Renal cortex interstitium (tissue), 11 donors: Measurements from ENCODE around the gene TAF3. TPM values are rescaled to one million over a fixed set of nuclear protein-coding genes. Genes with fewer than 3 reads are reported as not detected.
"Not testable (repeated sequence)": the region's sequence is repeated elsewhere in the genome, so short reads cannot be mapped to it uniquely, and the experiment has no call there.

Source experiments
- DNase-seq, 11 donors: peaks; one replicate each; pipeline ENCODE4 v3.0.0-alpha.2; 2013; ENCODE audit warnings: low read depth in 9 of 11, low spot score in 4 of 11; ENCODE audit errors: extremely low read depth in 1 of 11
- polyA plus RNA-seq, 3 donors: library from polyadenylated mRNA; unstranded; fragments of 120-200 nt; gene quantifications; one replicate each; pipeline ENCODE4 v1.2.1, GENCODE V29; 2013; ENCODE audit not compliant: insufficient read length in 3 of 3

The TAF3 gene
- polyA plus RNA-seq, 3 donors = 10.6 to 12.3 (median 10.9) TPM

DNA sequence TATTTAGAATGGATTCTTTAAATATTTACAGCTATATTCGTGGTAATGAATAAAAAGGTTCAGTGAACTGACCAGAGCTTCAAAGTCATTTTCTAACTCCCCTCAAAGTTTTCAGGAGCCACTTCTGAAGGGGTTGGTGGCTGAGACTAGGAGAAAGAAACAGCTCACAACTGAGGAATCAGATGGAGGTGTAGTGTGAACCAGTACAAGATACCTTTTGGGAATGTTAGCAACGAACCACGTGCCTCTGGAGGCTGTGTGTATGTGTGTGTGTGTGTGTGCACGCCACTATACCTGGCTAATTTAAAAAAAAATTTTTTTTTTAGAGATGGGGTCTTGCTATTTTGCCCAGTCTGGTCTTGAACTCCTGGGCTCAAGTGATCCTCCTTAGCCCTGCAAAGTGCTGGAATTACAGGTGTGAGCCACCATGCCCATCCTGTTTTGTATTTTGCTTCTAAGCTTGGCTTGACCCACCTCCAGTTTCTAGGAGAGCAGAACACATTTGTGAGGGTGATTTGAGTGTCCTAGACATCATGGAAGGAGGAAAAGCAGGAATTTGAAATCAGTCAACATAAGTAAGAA, 9.5 kb upstream of the TAF3 start:
- no peak for DNase-seq

DNA sequence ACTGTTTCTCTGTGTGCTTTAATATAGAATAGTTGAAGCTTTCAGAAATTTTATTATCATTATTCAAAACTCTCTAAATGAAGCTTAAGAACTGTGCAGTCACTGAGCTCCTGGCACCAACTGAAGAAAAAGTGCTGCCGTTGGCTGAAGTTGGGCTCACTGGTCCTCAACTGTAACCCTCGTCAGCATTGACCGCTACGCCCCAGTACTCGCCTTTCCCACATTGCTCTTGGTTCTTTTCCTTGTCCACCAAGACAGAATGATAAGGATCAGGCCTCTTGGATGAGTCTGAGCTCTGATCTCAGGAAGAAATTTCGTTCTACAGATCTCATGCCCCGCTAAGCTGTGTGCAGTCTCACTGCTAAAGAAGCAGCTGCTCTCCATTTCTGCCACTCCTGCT, 7.9 kb upstream of the TAF3 start:
- DNase-seq = no peak

DNA sequence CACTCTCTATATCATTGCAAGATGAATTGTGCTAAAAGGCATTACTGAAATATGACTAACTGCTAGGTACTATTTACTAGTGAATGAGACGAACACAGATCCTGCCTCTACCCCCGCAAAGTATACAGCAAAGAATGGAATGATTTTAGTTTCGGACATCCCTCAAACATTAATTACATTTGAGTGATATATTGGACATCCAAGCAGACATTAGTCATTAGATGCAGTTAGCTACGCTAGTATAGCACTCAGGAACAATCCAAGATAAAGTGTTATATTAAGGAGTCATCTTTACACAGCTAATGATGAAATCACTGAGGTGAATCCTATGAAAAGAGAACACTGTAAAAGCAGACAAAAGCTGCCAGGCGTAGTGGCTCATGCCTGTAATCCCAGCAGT, 7.3 kb upstream of the TAF3 start:
- DNase-seq = no peak

DNA sequence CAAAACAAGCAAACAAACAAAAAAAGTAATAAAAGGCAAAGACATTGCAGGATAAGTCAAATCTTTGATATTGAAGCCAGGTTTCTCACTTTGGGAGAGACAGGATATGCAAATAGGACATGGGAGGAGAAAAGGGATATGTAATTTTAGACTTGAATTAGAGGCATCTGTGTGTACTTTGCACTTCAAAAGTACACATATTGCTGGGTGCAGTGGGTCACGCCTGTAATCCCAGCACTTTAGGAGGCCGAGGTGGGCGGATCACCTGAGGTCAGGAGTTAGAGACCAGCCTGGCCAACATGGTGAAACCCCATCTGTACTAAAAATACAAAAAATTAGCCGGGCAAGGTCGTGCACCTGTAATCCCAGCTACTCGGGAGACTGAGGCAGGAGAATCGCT, 6.6 kb upstream of the TAF3 start:
- DNase-seq = not testable (repeated sequence)

DNA sequence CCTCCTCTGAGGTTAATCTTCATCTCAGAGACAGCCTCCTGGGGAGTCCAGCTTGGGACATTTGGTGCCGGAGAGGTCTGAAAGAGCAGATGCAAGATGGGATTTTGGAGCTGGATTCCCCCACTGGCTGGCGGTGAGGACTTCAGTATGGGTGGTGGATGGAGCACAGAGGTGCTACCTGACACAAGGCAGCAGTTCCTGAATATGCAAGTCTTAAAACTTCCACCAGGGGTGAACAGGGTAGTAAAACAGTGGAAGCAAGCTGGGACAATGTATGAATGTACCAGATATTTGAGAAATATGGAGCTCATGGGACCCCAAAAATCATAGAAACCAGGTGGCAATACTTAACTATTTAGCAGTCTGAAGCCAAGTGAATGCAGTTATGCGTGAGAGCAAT, 4.8 kb upstream of the TAF3 start:
- no peak for DNase-seq

DNA sequence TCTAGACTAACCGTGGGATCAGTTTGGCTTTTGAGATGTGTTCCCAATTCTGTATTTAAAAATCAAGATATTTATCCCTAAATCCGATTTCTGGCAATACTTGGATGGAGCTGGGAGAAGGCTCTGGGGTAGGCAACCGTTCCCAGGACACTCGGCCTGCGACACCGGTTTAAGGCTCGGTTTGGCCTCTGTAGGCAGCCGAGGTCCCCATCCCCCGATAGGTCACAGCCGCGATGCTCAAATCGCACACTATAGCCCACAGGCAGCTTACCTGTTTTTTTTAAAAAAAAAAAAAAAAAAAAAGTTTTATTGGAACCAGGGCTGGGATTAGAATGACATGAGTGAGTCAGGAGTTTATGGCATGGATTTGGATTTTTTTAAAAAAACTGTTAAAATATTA, 729 bp upstream of the TAF3 start:
- DNase-seq = no peak

DNA sequence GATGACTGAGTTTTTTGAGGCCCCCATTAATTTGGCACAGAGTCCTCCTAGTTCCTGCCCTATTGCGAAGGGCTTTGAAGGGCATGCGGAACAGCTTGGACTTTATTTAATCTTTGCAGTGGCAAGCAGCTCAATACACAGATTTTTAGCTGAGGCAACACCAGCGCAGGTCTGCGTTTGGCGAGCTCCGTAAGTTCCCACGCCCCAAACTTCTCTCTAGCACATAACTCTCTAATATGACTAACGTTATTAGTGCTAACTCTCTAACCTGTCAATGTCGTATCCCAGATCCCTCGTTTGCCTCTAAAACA, 366 bp upstream of the TAF3 start:
- DNase-seq = no peak

DNA sequence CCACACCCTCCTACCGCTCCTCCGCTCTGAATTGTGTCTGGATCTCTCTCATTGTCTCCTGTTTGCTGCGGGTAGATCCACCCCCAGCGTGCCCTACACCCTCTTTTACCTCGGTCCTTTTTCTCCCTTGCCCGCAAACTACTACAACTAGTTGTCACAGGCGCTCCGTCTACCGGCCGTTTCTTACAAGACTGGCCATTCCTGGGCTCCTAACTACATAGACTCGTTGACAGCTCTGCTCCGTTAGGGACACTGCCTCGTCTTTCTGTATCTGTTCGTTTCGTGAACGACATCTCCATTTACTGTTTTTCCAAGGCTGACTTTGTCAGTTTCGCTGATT, 786 bp downstream of the TAF3 start:
- peak in 7 of 11 donors; percentile 10 to 25 (median 18) for DNase-seq

DNA sequence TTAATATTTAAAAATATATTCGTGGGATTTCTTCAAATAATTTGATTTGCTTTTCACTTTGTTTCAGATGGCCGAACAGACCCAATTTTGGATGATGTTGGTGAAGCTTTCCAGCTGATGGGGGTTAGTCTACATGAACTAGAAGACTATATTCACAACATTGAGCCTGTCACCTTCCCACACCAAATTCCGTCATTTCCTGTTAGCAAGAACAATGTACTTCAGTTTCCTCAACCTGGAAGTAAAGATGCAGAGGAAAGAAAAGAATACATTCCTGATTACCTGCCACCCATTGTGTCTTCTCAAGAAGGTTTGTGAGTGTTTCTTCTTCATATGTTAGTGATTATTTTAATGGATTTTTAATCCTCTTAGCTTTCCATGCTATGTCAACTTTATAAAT, 5.9 kb downstream of the TAF3 start:
- no peak for DNase-seq

DNA sequence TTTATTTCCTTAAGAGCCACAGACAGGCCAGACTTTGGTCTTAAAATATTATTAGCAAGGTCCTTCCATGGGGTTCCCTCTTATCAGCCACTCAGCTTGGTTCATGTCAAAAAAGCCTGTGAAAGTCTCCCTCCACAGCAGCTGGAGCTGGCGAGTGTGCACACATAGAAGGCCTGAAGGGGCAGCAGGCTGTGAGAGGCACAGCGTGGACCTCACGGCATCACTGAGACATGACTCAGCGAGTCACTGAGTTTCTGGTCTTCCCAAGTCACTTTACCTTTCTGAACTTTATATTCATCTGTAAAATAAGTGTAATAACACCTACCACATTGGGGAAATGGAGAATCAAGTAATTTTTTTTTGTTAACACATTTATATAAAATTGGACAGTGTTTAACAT, 8.7 kb downstream of the TAF3 start:
- DNase-seq = no peak

DNA sequence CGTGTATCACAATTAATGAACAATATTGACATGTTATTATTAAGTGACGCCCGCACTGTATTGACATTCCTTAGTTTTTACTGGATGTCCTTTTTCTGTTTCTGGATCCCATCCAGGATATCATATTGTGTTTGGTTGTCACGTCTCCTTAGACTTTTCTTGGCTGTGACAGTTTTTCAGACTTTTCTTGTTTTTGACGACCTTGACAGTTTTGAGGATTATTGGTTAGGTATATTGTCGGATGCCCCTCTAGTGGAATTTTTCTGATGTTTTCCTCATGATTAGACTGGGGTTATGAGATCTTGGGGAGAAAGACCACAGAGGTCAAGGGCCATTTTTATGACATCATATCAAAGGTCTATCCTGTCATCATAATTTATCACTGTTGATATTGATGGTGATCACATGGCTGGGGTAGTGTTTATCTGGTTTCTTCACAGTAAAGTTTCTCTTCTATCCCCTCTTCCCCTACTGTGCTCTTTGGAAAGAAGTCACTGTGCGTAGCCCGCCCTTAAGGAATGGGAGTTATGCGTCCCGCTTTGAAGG, 11.1 kb downstream of the TAF3 start:
- DNase-seq = no peak

DNA sequence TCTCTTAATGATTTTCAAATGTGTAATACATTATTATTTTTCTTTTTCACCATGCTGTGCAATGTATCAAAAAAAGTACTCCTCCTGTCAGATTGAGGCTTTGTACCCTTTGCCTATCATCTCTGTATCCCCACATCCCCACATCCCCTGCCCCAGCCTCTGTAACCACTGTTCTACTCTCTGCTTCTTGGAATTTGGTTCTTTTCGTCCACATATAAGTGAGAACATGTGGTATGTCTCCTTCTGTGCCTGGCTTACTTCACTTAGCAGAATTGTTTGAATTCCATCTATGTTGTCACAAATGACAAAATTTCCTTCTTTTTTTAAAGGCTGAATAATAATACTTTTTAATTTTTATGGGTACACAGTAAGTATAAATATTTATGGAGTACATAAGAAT, 13.8 kb downstream of the TAF3 start:
- DNase-seq = no peak

DNA sequence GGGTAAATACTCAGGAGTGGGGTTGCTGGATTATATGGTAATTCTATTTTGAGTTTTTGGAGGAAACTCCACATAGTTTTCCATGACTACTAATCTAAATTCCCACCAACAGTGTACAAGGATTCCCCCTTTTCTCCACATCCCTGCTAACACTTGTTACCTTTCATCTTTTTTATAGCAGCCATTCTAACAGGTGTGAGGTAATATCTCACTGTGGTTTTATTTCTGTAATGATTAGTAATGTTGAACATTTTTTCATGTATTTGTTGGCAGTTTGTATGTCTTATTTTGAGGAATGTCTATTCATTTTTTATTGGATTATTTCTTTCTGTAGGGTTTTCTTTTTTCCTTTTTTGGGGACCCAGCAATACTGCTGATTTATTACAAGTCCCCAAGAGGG, 14.9 kb downstream of the TAF3 start:
- DNase-seq = no peak

DNA sequence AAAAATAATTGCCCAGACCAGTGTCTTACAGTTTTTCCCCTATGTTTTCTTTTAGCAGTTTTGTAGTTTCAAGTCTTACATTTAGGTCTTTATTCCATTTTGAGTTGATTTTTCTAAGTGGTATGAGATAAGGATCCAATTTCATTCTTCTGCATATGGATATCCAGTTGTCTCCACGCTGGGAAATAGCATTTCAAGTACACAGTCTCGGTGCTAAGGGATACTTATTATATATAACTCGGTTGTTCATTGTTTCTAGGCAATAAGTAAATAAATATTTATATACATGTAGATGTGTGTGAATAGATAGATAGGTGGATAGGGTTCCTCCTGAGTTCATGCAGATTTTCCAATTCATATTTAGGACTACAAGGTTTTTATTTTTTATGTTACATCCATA, 16.0 kb downstream of the TAF3 start:
- DNase-seq = no peak

DNA sequence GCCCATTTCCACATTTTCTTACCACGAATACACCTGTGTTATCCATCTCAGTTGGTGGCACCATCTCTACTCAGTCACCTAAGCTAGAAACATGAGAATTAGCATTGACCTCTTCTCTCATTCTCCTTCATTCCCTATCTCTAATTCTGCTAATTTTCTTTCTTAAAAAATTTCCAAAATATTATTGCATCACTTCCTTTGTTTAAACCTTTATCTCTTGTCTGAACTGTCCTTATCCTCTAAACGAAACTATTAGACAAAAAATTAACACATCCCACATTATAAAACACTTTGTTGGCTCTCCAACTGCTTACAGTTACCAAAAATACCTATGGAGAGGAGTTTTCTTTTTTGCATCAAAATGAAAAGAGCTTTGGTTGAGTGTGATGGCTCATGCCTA, 18.3 kb downstream of the TAF3 start:
- DNase-seq = no peak

DNA sequence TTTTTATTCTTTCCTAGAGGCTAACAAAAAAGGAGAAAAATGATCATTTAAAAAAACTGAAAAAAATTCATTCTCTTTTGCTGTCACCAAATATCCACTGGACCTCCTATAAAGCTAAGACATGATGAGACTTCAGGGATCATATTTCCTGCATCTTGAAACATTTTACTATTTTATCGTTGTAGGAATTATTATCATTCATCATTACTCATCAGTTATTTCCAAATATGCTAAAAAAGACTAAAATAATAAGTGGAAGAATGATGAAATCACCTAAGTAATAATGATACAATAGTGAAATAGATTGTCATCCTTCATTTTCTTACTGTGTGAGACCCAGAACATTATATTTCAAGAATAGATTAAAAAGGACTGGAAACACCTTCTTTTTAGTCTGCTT, 28.3 kb downstream of the TAF3 start:
- DNase-seq = no peak

DNA sequence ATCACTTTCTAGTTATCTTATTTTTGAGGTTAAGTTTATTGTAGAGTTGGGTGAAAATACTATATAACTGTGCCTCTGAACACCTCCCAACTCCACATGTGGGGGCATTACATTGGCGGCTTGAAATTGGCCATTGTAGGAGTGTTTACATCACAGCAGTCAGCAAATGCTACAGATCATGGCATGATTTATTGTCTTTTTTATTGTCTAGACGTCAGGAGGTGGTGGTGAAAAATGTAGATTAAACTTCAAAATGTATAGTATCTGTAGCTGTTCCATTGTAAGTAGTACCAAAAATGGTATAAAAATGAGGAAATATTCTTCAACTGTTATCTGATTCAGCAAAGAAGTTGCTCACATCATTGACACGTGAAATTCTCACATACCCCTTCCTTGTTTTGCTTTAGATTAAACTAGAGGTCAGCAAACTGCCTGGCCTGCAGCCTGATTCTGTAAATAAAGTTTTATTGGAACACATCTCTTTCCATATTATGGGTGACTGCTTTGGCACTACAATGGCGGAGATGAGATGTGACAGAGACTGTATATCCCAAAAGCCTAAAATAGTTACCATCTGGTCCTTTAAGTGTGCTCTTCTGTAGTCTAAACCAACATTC, 35.0 kb downstream of the TAF3 start:
- no peak for DNase-seq

DNA sequence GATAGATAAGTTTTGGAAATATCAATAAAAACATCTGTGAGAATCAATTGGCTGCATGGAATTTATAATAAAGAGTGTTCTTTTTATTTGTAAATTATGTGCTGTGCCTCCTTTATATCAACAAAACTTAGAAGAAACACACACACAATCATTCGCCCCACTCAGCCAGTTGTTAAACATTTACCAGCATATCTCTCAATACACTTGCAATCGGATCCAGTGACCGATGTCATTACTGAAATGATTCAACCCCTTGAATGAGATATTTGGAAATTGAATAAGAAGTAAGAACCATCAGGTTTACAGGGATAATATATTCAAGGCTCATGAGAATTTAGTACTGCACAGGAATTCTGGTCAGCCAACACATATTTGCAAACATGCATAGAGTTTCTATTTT, 35.6 kb downstream of the TAF3 start:
- DNase-seq = no peak

DNA sequence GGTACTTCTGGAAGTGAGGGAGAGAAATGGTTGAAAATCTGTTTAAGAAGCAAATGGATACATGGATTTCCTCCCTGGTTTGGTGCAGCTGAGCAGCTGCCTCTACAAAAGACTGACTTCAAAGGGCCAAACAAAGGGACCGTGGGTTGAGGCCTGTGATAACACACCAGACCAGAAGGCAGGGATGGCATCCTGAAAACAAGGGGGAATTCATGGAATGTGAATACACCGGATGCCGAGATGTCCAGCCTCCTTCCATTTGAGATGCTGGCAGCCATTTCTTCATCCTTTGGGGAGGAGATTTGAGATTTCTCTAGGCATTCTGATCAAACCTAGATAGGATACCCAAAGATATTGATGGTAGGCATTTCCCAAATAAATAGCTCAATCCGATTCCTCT, 36.9 kb downstream of the TAF3 start:
- DNase-seq = no peak

DNA sequence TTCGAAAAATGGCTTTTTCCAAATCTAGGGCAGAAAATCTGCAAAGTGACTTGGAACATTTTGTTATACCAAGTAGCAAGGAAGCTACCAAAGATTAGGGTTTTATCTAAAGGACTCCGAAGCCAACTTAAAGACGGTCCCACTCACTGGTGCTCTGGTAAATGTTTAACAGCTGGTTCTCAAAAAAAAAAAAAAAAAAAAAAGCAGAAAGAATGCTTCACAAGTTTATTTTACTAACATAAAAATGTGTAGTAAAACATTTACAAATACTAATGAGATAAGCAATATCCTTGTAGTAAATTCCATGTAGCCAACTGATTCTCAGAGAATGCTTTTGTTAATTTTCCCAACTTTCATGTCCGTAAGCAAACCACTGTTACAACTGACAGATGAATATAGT, 38.4 kb downstream of the TAF3 start:
- DNase-seq = no peak

DNA sequence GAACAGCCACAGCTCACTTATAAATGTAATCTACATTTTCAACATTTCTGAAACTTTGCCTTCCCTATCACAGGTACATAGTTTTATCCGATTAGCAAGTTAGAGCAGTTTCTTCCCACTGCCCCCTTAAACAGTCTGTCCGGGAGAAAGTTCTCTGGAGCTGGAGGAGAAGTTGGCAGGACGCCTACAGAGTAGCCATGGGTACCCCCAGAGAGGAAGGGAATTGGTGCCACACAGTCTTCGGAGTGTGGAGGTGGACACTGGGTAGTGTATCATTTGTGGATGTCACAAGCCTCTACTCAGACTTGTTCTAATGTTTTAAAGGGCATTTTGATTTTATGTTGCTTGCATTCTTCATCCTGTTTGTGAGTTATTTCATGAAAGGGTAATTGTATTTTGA, 39.0 kb downstream of the TAF3 start:
- no peak for DNase-seq
